Measurements from ENCODE around the gene PTAFR. TPM values are rescaled to one million over a fixed set of nuclear protein-coding genes. Genes with fewer than 3 reads are reported as not detected.

Gene PTAFR
- total RNA-seq, 1 donor from 2014 or later = 0.08 TPM

GRCh38 chr1:28163496-28164161, 12.9 kb downstream of the PTAFR start:
- Mint-ChIP-seq H3K36me3 (ENCODE audit: unreplicated experiment) (no peaks in the 10 kb centered on the region), H3K4me1 (ENCODE audit: unreplicated experiment) (peaks cover 3% of the 10 kb centered on the region), H3K4me3 (ENCODE audit: unreplicated experiment) (no peak overlapping the region), H3K9me3 (ENCODE audit: unreplicated experiment) (peaks cover 5% of the 10 kb centered on the region), H3K27ac (ENCODE audit: unreplicated experiment) (no peak overlapping the region), H3K27me3 (ENCODE audit: unreplicated experiment) (no peaks in the 10 kb centered on the region)
- no peak for TF ChIP-seq CTCF (IDR thresholded peaks at IDR 0.05)
- no peak for DNase-seq (ENCODE audit: extremely low spot score, unreplicated experiment)

- Mint-ChIP-seq H3K27me3 (ENCODE audit: unreplicated experiment) (no peaks in the 10 kb centered on the region), H3K4me1 (ENCODE audit: unreplicated experiment) (peaks cover 3% of the 10 kb centered on the region), H3K36me3 (ENCODE audit: unreplicated experiment) (no peaks in the 10 kb centered on the region), H3K4me3 (ENCODE audit: unreplicated experiment) (no peak overlapping the region), H3K9me3 (ENCODE audit: unreplicated experiment) (peaks cover 5% of the 10 kb centered on the region), H3K27ac (ENCODE audit: unreplicated experiment) (no peak overlapping the region)
- TF ChIP-seq CTCF (IDR thresholded peaks at IDR 0.05) = no peak
- no peak for DNase-seq (ENCODE audit: extremely low spot score, unreplicated experiment)
Observed at GRCh38 chr1:28162151-28162550, 14.3 kb downstream of the PTAFR start.

- no peaks in the 10 kb centered on the region for H3K27me3 Mint-ChIP-seq (ENCODE audit: unreplicated experiment)
- no peak for TF ChIP-seq CTCF (IDR thresholded peaks at IDR 0.05)
- peaks cover 3% of the 10 kb centered on the region for H3K4me1 Mint-ChIP-seq (ENCODE audit: unreplicated experiment)
- peaks cover 5% of the 10 kb centered on the region for H3K9me3 Mint-ChIP-seq (ENCODE audit: unreplicated experiment)
- no peaks in the 10 kb centered on the region for H3K36me3 Mint-ChIP-seq (ENCODE audit: unreplicated experiment)
- no peak overlapping the region for H3K27ac Mint-ChIP-seq (ENCODE audit: unreplicated experiment)
- H3K4me3 Mint-ChIP-seq (ENCODE audit: unreplicated experiment) = no peak overlapping the region
- DNase-seq (ENCODE audit: extremely low spot score, unreplicated experiment) = no peak
Observed at GRCh38 chr1:28161751-28162150, 14.7 kb downstream of the PTAFR start.

GRCh38 chr1:28160782-28161266, 15.7 kb downstream of the PTAFR start:
- no peak for DNase-seq (ENCODE audit: extremely low spot score, unreplicated experiment)
- Mint-ChIP-seq H3K27me3 (ENCODE audit: unreplicated experiment) (no peaks in the 10 kb centered on the region), H3K4me3 (ENCODE audit: unreplicated experiment) (no peak overlapping the region), H3K36me3 (ENCODE audit: unreplicated experiment) (no peaks in the 10 kb centered on the region), H3K9me3 (ENCODE audit: unreplicated experiment) (peaks cover 2% of the 10 kb centered on the region), H3K4me1 (ENCODE audit: unreplicated experiment) (peaks cover 3% of the 10 kb centered on the region), H3K27ac (ENCODE audit: unreplicated experiment) (peak overlapping the region; percentile 48)
- TF ChIP-seq CTCF (IDR thresholded peaks at IDR 0.05) = no peak

GRCh38 chr1:28159680-28160079, 16.8 kb downstream of the PTAFR start:
- Mint-ChIP-seq H3K9me3 (ENCODE audit: unreplicated experiment) (no peaks in the 10 kb centered on the region), H3K36me3 (ENCODE audit: unreplicated experiment) (no peaks in the 10 kb centered on the region), H3K4me3 (ENCODE audit: unreplicated experiment) (no peak overlapping the region), H3K4me1 (ENCODE audit: unreplicated experiment) (peaks cover 3% of the 10 kb centered on the region), H3K27ac (ENCODE audit: unreplicated experiment) (no peak overlapping the region), H3K27me3 (ENCODE audit: unreplicated experiment) (no peaks in the 10 kb centered on the region)
- TF ChIP-seq CTCF (IDR thresholded peaks at IDR 0.05) = no peak
- DNase-seq (ENCODE audit: extremely low spot score, unreplicated experiment) = no peak

All from osteocyte (in vitro differentiated cells).